H9 (cell line): ENCODE measurements around the gene ERICH2. TPM values are rescaled to one million over a fixed set of nuclear protein-coding genes. Genes with fewer than 3 reads are reported as not detected.
"Not testable (repeated sequence)": the region's sequence is repeated elsewhere in the genome, so short reads cannot be mapped to it uniquely, and the experiment has no call there.

Source experiments
- DNase-seq: peaks from one replicate; pipeline ENCODE4 v3.0.0-alpha.2; 2017
- H2AFZ ChIP-seq: one replicate; pipeline ENCODE4 v1.6.1; 2013; ENCODE audit warnings: mild to moderate bottlenecking, low read length, control low read depth, moderate library complexity
- H2AK5ac ChIP-seq: 2 replicates; pipeline ENCODE4 v1.6.1; 2013; ENCODE audit warnings: low read length, control low read depth, mixed read lengths; ENCODE audit not compliant: insufficient read length
- H2BK120ac ChIP-seq: one replicate; pipeline ENCODE4 v1.6.1; 2013; ENCODE audit warnings: low read depth, mild to moderate bottlenecking, low read length, control low read depth, inconsistent platforms; ENCODE audit not compliant: poor library complexity, severe bottlenecking
- H2BK12ac ChIP-seq: 2 replicates; pipeline ENCODE4 v1.6.1; 2013; ENCODE audit warnings: low read length, control low read depth, mixed read lengths, low read depth; ENCODE audit not compliant: insufficient read length
- H2BK15ac ChIP-seq: 2 replicates; pipeline ENCODE4 v1.6.1; 2013; ENCODE audit warnings: low read depth, low read length, control low read depth
- H2BK20ac ChIP-seq: one replicate; pipeline ENCODE4 v1.6.1; 2013; ENCODE audit warnings: low read depth, mild to moderate bottlenecking, low read length, control low read depth, inconsistent platforms; ENCODE audit not compliant: poor library complexity, severe bottlenecking
- H2BK5ac ChIP-seq: 2 replicates; pipeline ENCODE4 v1.6.1; 2013; ENCODE audit warnings: low read length, control low read depth, mixed read lengths; ENCODE audit not compliant: insufficient read length
- H3K14ac ChIP-seq: 2 replicates; pipeline ENCODE4 v1.6.1; 2013; ENCODE audit warnings: low read length, control low read depth; ENCODE audit not compliant: insufficient read depth
- H3K18ac ChIP-seq: 2 replicates; pipeline ENCODE4 v1.6.1; 2013; ENCODE audit warnings: low read depth, mild to moderate bottlenecking, mixed read lengths, low read length, control low read depth; ENCODE audit not compliant: insufficient read length
- H3K23ac ChIP-seq: 2 replicates; pipeline ENCODE4 v1.6.1; 2013; ENCODE audit warnings: low read length, control low read depth, mixed read lengths, low read depth; ENCODE audit not compliant: insufficient read length
- H3K23me2 ChIP-seq: 2 replicates; pipeline ENCODE4 v1.6.1; 2013; ENCODE audit warnings: low read depth, mild to moderate bottlenecking, mixed read lengths, low read length, control low read depth; ENCODE audit not compliant: insufficient read length, poor library complexity, severe bottlenecking
- H3K27ac ChIP-seq: 2 replicates; pipeline ENCODE4 v1.5.1; 2013; ENCODE audit warnings: low read length, control low read depth, mixed read lengths, low read depth; ENCODE audit not compliant: insufficient read length
- H3K27me3 ChIP-seq: 2 replicates; pipeline ENCODE4 v1.6.1; 2013; ENCODE audit warnings: low read length, control low read depth, inconsistent platforms; ENCODE audit not compliant: insufficient read depth
- H3K4ac ChIP-seq: 2 replicates; pipeline ENCODE4 v1.6.1; 2013; ENCODE audit warnings: low read depth, mild to moderate bottlenecking, control low read depth, inconsistent platforms, low read length, moderate library complexity
- H3K4me1 ChIP-seq: 2 replicates; pipeline ENCODE4 v1.6.1; 2013; ENCODE audit warnings: low read length, control low read depth, inconsistent platforms; ENCODE audit not compliant: insufficient read depth
- H3K4me2 ChIP-seq: 2 replicates; pipeline ENCODE4 v1.6.1; 2013; ENCODE audit warnings: low read length, control low read depth, mixed read lengths; ENCODE audit not compliant: insufficient read length, insufficient read depth
- H3K56ac ChIP-seq: 2 replicates; pipeline ENCODE4 v1.6.1; 2013; ENCODE audit warnings: low read depth, mild to moderate bottlenecking, mixed read lengths, low read length, control low read depth; ENCODE audit not compliant: insufficient read length
- H3K79me1 ChIP-seq: 2 replicates; pipeline ENCODE4 v1.6.1; 2013; ENCODE audit warnings: low read depth, mild to moderate bottlenecking, moderate library complexity, low read length, control low read depth, inconsistent platforms; ENCODE audit not compliant: insufficient read depth, poor library complexity, severe bottlenecking
- H3K79me2 ChIP-seq: 2 replicates; pipeline ENCODE4 v1.6.1; 2013; ENCODE audit warnings: low read length, control low read depth, inconsistent platforms; ENCODE audit not compliant: insufficient read depth
- H3K9ac ChIP-seq: 2 replicates; pipeline ENCODE4 v1.6.1; 2013; ENCODE audit warnings: low read length, control low read depth, mixed read lengths; ENCODE audit not compliant: insufficient read length; ENCODE audit errors: extremely low read depth
- H3K9me3 ChIP-seq: one replicate; pipeline ENCODE4 v1.6.1; 2013; ENCODE audit warnings: low read depth, low read length, inconsistent platforms; ENCODE audit not compliant: control insufficient read depth
- H3T11ph ChIP-seq: one replicate; pipeline ENCODE4 v1.6.1; 2013; ENCODE audit warnings: mild to moderate bottlenecking, low read length, control low read depth, inconsistent platforms
- H4K20me1 ChIP-seq: one replicate; pipeline ENCODE4 v1.6.1; 2013; ENCODE audit not compliant: control insufficient read depth, insufficient read length, insufficient read depth
- H4K5ac ChIP-seq: 2 replicates; pipeline ENCODE4 v1.6.1; 2013; ENCODE audit warnings: low read depth, mild to moderate bottlenecking, mixed read lengths, low read length, control low read depth; ENCODE audit not compliant: insufficient read length
- H4K8ac ChIP-seq: replicated peaks from 2 replicates; pipeline ENCODE4 v1.6.1; 2013; ENCODE audit warnings: low read length, control low read depth, mixed read lengths, low read depth; ENCODE audit not compliant: insufficient read length
- H4K91ac ChIP-seq: 2 replicates; pipeline ENCODE4 v1.6.1; 2013; ENCODE audit warnings: low read depth, mild to moderate bottlenecking, moderate library complexity, mixed read lengths, low read length, control low read depth; ENCODE audit not compliant: insufficient read length
- H3K27ac Mint-ChIP-seq, 3 experiments: 2 replicates in 2 of 3; 3 replicates in 1 of 3; pipeline ENCODE4 v1.8.0; 2020 to 2021; ENCODE audit warnings: mixed read lengths in 3 of 3, mild to moderate bottlenecking in 1 of 3, moderate library complexity in 1 of 3
- H3K27me3 Mint-ChIP-seq: 2 replicates; pipeline ENCODE4 v1.8.0; 2021; ENCODE audit warnings: low read depth, mild to moderate bottlenecking, moderate library complexity, mixed read lengths
- H3K36me3 Mint-ChIP-seq, 3 experiments: 2 replicates in 2 of 3; 3 replicates in 1 of 3; pipeline ENCODE4 v1.8.0; 2020 to 2021; ENCODE audit warnings: low read depth in 3 of 3, mixed read lengths in 3 of 3; ENCODE audit not compliant: insufficient read depth in 1 of 3
- H3K4me1 Mint-ChIP-seq, 2 experiments: 2 replicates each; pipeline ENCODE4 v1.8.0; 2020; ENCODE audit warnings: mixed read lengths in 2 of 2
- H3K4me3 Mint-ChIP-seq, 2 experiments: 2 replicates in 1 of 2; 3 replicates in 1 of 2; pipeline ENCODE4 v1.8.0; 2020 to 2021; ENCODE audit warnings: mild to moderate bottlenecking in 2 of 2, mixed read lengths in 2 of 2, moderate library complexity in 1 of 2
- H3K9me3 Mint-ChIP-seq, 2 experiments: 2 replicates in 1 of 2; 3 replicates in 1 of 2; pipeline ENCODE4 v1.8.0; 2020; ENCODE audit warnings: mild to moderate bottlenecking in 2 of 2, mixed read lengths in 2 of 2, moderate library complexity in 1 of 2
- CTCF ChIP-seq: fragments of 200-600 bp; sonication (generic); conservative IDR thresholded peaks from 3 replicates; pipeline ENCODE4 v1.8.0; 2021; ENCODE audit warnings: antibody characterized with exemption, mild to moderate bottlenecking
- WGBS: extraction: QIAGEN DNeasy Blood & Tissue Kit; methylation state at CpG from one replicate; pipeline ENCODE4 v1.1.7; 2013; ENCODE audit warnings: missing lambda C conversion rate, low lambda C conversion rate, mixed read lengths; ENCODE audit not compliant: insufficient read length; ENCODE audit errors: extremely low coverage; 5-methylcytosine and 5-hydroxymethylcytosine counted together
- total RNA-seq: library from RNA; stranded (reverse); gene quantifications from 2 replicates; pipeline ENCODE4 v1.2.1, GENCODE V29; 2021

The ERICH2 gene
- total RNA-seq, 1 experiment from 2014 or later: 1.2 TPM

GRCh38 chr2:170747921-170748320 lies 22.3 kb upstream of the ERICH2 start:
- WGBS: no CpG with 5 or more reads among the region's 4 CpGs
- Histone ChIP-seq H4K20me1 (no peaks in the 10 kb centered on the region), H2BK20ac (no peak overlapping the region), H2BK15ac (no peak overlapping the region), H3K23me2 (no peaks in the 10 kb centered on the region), H4K8ac (no peak overlapping the region), H3K9ac (no peak overlapping the region), H2AK5ac (no peak overlapping the region), H3K27me3 (no peaks in the 10 kb centered on the region), H3K4me1 (no peaks in the 10 kb centered on the region), H3K23ac (no peak overlapping the region), H3T11ph (no peak overlapping the region), H3K79me1 (no peaks in the 10 kb centered on the region), H2BK5ac (no peak overlapping the region), H4K91ac (no peak overlapping the region), H2AFZ (no peak overlapping the region), H2BK120ac (no peak overlapping the region), H3K4me2 (no peak overlapping the region), H3K4ac (no peak overlapping the region), H3K79me2 (no peaks in the 10 kb centered on the region), H3K27ac (no peak overlapping the region), H3K14ac (no peak overlapping the region), H3K18ac (no peak overlapping the region), H3K56ac (no peak overlapping the region), H4K5ac (no peak overlapping the region), H3K9me3 (no peaks in the 10 kb centered on the region), H2BK12ac (no peak overlapping the region)
- TF ChIP-seq CTCF: no peak
- no peaks in the 10 kb centered on the region for H3K9me3 Mint-ChIP-seq
- H3K4me1 Mint-ChIP-seq: peaks cover 7 to 10% of the 10 kb centered on the region in 2 experiments
- DNase-seq: no peak
- H3K27ac Mint-ChIP-seq: no peak overlapping the region
- H3K36me3 Mint-ChIP-seq: no peaks in the 10 kb centered on the region; a peak in 1 of 7 replicates
- H3K4me3 Mint-ChIP-seq: no peak overlapping the region
- H3K27me3 Mint-ChIP-seq: peaks cover under 1% of the 10 kb centered on the region; the same call in 1 of the 2 replicates

GRCh38 chr2:170751555-170751954 lies 18.6 kb upstream of the ERICH2 start:
- not testable (repeated sequence) for H2BK15ac ChIP-seq, H3K4me3 Mint-ChIP-seq, H3K14ac ChIP-seq, H3K9me3 ChIP-seq, H2BK12ac ChIP-seq, H3K27ac Mint-ChIP-seq, H3K23me2 ChIP-seq, H4K91ac ChIP-seq, H3K27me3 ChIP-seq, H3K9me3 Mint-ChIP-seq, H3K79me1 ChIP-seq, H3K9ac ChIP-seq, H4K20me1 ChIP-seq, H4K8ac ChIP-seq, H3K4me1 ChIP-seq, H3K4me1 Mint-ChIP-seq, H3K27me3 Mint-ChIP-seq, H3K18ac ChIP-seq, H2BK120ac ChIP-seq, H3K36me3 Mint-ChIP-seq, H2BK20ac ChIP-seq, H4K5ac ChIP-seq, H3K4me2 ChIP-seq, H2BK5ac ChIP-seq, H3K79me2 ChIP-seq, DNase-seq, H3T11ph ChIP-seq, H2AFZ ChIP-seq, H3K23ac ChIP-seq, H2AK5ac ChIP-seq, H3K56ac ChIP-seq, H3K4ac ChIP-seq, H3K27ac ChIP-seq
- WGBS: no CpG with 5 or more reads among the region's 12 CpGs
